ENCODE results near the gene MUC4.
"Not testable (repeated sequence)": the region's sequence is repeated elsewhere in the genome, so short reads cannot be mapped to it uniquely, and the experiment has no call there.

The MUC4 gene

DNA sequence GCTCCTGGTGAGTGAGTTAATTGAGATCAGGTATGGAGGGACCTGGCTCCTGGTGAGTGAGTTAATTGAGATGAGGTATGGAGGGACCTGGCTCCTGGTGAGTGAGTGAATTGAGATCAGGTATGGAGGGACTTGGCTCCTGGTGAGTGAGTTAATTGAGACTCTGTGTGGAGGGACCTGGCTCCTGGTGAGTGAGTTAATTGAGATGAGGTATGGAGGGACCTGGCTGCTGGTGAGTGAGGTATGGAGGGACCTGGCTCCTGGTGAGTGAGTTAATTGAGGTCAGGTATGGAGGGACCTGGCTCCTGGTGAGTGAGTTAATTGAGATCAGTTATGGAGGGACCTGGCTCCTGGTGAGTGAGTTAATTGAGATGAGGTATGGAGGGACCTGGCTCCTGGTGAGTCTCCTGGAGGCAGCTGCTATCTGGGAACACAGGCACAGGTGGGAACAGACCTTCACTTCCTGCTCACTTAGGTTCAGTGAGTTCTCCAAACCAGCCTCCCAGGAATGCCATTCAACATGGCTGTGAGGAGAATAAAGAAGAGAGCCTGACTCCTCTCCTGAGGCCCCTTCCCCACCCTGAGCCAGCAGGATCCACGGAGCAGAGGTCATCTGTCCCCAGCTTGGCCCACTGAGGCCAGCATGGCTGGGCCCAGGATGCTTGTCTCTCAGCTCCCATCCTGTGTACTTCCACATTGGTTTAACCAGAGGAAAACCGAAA is 100.5 kb downstream of the MUC4 start:
- DNase-seq = not testable (repeated sequence)

DNA sequence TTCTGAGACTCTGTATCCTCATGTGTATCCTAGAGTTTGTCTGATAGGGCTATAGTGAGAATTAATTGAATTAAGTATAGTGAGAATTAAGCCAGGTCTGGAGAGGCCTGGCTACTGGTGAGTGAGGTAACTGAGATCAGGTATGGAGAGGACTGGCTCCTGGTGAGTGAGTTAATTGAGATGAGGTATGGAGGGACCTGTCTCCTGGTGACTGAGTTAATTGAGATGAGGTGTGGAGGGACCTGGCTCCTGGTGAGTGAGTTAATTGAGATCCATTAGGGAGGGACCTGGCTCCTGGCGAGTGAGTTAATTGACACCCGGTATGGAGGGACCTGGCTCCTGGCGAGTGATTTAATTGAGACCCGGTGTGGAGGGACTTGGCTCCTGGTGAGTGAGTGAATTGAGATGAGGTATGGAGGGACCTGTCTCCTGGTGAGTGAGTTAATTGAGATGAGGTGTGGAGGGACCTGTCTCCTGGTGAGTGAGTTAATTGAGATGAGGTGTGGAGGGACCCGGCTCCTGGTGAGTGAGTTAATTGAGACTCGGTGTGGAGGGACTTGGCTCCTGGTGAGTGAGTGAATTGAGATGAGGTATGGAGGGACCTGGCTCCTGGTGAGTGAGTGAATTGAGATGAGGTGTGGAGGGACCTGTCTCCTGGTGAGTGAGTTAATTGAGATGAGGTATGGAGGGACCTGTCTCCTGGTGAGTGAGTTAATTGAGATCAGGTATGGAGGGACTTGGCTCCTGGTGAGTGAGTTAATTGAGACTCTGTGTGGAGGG is 101.4 kb downstream of the MUC4 start:
- DNase-seq = not testable (repeated sequence)

DNA sequence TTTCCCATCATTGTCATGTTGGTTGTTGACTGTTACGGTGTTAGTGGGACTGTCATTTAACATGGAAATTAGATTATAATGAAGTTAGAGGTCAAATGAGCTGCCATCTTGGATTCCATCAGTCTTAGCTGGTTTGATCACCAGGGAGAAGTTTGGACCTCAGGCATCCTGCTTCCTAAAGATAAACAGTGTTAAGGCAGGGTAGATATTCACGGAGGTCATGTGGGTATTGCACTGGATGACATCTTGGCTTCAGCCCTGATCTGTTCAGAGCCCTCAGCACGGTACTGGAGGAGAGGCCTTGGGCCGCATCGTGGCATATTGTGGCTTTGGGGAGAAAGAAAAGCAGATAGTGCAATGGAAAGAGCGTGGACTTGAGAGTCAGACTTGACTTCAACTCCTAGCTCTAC is 102.0 kb downstream of the MUC4 start:
- no peak for DNase-seq

DNA sequence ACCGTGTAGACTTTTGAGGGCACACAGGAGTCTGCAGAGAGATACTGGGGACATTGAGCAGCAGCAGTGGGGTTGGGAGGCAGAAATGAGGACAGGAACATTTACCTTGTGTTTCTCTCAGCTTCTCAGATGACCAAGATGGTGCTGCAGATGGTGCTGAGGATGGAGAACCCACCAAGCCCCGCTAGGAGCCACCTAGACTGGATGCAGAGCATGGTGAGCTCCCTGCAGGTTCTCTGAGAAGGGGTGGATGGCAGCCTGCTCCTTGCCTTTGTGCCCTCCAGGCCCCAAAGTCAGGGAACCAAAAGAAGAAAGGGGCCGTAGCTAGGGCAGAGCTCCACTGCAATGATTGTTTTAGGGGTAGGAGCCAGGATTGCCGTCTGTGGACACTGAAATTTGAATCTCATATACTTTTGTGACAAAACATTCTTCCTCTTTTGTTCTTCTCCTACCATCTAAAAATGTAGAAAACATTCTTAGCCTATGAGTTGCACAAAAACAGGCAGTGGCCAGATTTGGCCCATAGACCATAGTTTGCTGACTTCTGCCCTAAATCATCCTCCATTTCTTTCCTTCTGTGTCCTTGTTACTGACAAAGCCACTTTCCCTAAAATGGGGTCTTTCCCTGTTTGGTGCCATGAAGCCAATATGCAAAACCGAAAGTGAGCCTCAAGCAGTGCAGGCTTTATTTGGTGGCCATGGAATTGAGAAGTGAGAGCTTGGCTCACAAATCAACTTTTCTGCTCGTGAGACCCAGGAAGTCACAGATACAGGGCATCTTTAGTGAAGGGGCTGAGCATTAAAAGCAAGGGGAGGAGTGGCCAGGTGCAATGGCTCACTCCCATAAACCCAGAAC is 102.9 kb downstream of the MUC4 start:
- no peak for DNase-seq

DNA sequence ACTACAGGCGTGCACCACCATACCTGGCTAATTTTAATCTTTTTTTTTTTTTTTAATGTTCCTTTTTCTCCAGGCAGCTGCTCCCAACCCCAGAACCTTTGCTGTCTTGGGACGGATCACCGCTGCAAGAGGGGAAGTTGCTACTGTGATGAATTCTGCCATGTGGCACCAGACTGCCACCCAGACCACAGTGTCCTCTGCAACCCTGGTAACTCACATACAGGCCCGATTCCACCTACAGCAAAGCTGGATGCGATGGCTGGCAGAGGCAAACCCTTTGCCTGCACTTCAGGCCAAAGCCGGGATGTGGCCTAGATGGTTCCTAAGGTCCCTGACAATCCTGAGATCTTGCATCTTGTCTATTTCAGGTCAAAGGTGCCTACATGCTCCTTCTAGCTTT is 103.7 kb downstream of the MUC4 start:
- no peak for DNase-seq

DNA sequence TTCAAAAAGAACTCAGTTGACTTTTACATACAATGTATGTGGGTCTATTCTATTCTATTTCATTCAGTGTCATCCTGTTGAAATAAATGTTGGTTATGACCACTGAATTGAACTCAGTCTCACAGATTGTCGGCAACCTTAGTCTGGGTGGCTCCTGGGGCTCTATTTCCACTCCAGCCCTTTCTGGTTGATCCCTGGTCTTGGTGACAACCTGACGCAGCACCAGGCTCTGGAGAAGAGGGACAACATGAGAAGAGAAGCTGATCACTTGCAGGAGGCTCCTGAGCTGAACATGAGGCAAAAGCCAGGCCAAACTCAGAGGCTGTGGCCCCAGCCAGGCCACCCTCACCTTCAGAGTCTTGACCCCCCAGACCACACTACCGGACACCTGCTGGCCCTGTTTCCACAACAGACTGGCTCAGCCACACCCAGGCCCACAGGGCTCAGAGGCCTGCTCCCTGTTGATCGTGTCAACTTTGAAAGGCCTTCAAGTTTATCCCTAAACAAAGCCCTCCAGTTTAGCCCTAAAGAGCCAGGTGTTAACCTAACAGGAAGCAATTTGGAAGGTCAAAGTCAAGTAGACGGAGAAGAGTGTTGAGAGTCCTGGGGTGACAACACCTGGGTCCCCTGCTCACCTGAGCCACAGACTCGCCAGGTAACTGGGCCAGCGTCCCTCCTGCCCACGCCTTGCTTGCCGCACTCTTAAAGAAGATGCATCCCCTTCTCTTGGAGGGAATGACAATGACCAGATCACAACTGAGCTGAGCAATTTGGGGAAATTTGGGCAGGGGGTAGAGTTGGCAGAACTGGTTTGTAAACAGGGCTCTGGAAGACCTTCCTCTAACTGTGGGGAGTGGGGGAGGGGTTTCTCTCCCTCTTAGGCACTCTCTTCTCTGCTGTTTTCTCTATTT is 106.4 kb downstream of the MUC4 start:
- DNase-seq = no peak

DNA sequence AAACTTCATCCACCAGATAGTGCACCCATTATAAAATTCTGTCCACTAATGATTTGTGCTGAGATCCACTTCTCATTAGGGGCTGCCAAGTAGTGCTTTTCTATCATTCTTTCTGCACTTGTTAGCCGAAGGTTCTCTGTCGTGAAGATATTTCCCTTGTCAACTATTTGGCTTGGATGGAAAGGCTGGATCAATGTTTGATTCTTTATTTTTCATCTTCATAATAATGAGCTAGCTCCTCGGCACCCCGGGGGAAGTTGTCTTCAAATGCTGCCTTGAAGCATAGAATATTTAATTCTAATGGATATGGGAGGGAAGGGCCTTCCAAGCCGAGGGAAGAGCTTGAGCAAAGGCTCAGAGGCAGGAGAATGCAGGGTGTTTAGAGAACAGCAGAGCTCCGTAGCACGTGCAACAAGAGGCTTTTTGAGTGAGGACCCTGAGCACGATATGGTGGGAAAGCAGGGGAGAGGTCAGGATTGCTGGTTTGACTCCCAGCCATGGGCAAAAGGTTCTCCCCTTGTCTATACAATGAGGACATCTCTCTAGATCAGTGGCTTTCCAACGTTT is 107.2 kb downstream of the MUC4 start:
- DNase-seq = no peak

DNA sequence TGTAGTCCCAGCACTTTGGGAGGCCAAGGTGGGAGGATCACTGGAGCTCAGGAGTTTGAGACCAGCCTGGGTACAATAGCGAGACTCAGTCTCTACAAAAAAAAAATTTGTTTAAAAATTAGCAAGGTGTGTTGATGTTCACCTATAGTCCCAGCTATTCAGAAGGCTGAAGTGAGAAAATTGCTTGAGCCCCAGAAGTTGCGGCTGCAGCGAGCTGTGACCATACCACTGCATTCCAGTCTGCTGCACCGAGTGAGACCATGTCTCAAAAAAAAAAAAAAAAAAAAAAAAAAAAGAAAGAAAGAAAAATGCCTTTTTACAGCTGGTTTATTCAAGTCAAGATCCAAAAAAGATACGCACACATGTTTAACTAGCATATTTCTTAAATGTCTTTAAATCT is 108.0 kb downstream of the MUC4 start:
- no peak for DNase-seq

DNA sequence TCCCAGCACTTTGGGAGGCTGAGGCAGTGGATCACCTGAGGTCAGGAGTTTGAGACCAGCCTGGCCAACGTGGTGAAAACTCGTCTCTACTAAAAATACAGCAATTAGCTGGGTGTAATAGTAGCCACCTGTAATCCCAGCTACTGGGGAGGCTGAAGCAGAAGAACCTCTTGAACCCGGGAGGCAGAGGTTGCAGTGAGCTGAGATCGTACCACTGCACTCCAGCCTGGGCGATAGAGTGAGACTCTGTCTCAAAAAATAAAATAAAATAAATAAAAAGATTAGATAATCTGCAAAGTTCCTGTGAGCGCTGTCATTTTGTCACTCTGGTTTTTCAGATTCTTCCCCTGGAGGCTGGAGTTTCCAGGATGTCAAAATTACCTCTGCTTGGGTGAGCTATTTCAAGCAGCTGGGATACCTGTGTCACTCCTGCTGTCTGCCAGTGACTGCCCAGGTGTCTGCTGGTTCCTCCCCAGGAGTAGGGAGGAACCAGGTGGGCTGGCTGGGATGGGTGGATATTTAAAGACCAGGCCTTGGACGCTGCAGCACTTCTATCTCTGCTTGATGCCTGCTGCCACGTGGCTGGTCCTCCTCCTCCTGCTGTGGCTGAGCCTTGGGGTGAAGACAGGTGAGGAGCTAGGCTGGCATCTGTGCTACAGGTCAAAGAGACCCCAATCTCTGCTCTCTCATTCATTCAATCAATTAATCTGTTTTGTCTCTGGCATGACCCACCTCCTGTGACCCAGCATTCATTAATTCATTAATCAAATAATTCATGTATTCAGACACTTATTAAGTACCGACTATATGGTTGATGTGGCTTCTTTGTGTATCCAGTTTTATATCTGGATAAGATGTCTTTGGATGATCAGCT is 110.5 kb downstream of the MUC4 start:
- no peak for DNase-seq

DNA sequence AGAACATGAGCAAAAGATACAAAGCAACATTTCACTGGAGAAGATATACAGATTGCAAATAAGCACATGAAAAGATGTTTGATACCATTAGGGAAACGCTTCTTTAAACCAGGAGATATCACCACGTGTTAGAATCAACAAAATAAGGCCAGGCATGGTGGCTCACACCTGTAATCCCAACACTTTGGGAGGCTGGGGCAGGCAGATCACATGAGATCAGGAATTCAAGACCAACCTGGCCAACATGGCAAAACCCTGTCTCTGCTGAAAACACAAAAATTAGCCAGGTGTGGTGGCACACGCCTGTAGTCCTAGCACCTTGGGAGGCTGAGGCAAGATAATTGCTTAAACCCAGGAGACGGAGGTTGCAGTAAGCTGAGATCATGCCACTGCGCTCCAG is 111.4 kb downstream of the MUC4 start:
- DNase-seq = no peak

DNA sequence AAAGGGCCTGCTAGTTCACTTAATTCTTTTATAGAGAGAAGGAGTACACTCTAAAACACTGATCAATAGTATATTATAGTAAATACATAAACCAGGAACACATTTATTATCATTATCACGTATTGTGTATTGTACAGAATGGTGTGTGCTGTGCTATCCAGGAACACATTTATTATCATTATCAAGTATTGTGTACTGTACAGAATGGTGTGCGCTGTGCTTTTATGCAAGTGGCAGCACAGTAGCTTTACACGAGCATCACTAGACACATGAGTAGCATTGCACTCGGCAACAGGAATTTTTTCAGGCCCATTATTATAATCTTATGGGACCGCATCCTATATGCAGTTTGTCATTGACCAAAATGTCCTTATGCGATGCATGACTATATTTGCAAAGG is 111.9 kb downstream of the MUC4 start:
- no peak for DNase-seq

DNA sequence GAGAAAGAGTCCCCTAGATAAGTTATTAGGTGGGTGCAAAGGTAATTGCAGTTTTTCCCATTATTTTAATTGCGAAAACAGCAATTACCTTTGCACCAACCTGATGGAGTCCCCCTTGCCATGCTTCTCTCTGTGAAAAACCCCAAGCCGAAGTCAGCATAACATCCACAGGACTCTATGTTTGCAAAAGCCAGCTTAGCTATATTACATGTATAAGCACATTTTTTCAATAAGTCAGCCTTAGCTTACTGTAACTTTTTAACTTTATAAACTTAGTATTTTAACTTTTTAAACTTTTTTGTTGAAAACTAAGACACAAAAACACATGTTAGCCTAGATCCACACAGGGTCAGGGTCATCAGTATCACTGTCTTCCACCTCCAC is 112.3 kb downstream of the MUC4 start:
- DNase-seq = no peak

DNA sequence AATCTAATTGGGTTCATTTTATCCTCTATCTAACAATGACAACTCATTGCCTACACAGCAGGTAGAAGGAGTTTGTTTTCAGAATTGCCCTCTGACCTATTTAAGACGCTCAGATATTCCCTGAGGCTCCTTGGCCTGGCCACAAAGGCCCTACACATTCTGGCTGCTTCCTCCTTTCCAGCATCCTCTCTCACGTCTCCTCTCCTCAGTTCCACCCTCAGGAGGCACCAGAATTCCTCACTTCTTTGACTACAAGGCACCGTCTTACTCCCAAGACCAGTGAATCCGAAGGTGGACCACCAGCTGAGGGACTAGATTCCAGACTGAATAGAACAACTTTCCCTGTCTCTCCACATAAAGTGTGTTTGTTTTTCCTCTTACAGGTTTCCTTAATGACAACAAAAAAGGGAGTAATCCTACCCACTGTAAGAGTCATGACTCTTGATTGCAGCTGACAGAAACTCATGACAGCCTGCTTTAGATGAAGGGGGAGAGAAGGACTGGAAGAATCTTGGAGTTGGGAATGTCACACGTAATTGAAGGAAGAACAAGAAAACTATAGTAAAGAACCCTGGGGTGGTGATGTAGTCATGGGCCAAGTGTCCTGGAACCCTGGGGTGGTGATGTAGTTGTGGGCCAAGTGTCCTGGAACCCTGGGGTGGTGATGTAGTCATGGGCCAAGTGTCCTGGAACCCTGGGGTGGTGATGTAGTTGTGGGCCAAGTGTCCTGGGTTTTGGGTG is 112.9 kb downstream of the MUC4 start:
- DNase-seq = no peak

DNA sequence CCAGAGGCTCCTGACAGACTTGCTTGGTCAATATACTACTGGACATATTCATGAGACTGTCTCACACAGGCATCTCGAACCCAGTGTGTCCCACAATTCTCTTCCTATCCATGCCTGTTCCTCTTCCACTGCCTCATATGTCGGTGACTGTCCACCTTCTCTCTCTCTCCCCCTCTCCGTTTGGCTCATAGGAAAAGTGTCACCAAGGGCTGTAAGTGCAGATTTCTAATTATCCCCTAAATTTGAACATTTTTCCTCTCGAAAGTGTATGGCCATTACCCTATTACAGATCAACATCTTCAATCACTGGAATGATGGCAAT is 113.4 kb downstream of the MUC4 start:
- DNase-seq = no peak

DNA sequence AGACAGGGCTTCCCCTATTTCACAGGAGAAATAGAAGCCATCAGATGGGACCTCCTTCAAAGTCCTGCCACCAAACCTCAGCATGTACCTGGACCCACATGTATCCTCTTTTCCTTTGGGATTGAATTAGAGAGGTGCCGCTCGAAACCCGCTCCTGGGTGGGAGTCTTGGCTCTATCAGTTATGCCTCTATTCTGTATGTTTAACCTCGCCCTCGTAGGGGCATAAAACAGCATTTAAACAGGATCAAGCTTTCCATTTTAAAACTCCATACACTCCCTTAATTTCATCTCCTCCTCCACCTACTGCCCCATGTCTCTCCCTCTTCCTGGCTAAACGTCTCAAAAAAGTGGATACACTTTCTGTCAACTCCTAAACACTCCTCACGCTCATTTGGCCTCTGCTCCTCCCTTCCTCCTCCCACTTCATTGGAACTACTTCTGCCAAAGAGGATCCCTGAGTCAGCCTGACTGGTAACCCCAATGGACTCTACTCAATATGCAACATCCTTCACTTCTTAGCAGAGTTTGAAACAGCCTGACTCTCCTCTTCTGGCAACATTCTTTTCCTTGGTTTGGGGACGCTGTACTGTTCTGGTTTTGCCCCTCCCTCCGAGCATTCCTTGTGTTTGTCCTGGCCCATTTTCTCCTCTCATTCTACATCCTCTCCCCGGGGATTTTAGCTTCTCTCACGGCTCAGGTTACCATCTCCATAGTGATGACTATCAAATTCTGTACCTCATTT is 114.0 kb downstream of the MUC4 start:
- no peak for DNase-seq

Measured in stimulated activated naive CD4-positive, alpha-beta T cell treated with Interleukin-2 at 50 U/mL for 16 hours (primary cell).